HL-60 (cell line): ENCODE measurements around the gene SLC43A2.

ENCODE experiments used
- CTCF ChIP-seq: IDR thresholded peaks from one replicate; pipeline ENCODE4 v1.5.1; 2011; ENCODE audit warnings: low read length, control low read depth, inconsistent platforms; ENCODE audit not compliant: insufficient read depth
- POLR2AphosphoS5 ChIP-seq: IDR thresholded peaks from 2 replicates; pipeline ENCODE4 v1.6.1; 2012; ENCODE audit warnings: low read depth
- TF ChIP-seq, protein P1 (sequence below): IDR thresholded peaks from 2 replicates; pipeline ENCODE4 v1.6.1; 2012; ENCODE audit warnings: low read depth; ENCODE audit not compliant: insufficient replicate concordance

- TF ChIP-seq CTCF (no peak), POLR2AphosphoS5 (no peak)
- TF ChIP-seq, protein P1, sequence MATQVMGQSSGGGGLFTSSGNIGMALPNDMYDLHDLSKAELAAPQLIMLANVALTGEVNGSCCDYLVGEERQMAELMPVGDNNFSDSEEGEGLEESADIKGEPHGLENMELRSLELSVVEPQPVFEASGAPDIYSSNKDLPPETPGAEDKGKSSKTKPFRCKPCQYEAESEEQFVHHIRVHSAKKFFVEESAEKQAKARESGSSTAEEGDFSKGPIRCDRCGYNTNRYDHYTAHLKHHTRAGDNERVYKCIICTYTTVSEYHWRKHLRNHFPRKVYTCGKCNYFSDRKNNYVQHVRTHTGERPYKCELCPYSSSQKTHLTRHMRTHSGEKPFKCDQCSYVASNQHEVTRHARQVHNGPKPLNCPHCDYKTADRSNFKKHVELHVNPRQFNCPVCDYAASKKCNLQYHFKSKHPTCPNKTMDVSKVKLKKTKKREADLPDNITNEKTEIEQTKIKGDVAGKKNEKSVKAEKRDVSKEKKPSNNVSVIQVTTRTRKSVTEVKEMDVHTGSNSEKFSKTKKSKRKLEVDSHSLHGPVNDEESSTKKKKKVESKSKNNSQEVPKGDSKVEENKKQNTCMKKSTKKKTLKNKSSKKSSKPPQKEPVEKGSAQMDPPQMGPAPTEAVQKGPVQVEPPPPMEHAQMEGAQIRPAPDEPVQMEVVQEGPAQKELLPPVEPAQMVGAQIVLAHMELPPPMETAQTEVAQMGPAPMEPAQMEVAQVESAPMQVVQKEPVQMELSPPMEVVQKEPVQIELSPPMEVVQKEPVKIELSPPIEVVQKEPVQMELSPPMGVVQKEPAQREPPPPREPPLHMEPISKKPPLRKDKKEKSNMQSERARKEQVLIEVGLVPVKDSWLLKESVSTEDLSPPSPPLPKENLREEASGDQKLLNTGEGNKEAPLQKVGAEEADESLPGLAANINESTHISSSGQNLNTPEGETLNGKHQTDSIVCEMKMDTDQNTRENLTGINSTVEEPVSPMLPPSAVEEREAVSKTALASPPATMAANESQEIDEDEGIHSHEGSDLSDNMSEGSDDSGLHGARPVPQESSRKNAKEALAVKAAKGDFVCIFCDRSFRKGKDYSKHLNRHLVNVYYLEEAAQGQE, result no peak
Measured at GRCh38 chr17:1552932-1553331, 75.7 kb downstream of the SLC43A2 start.
